Stromal cell of bone marrow (primary cell): ENCODE data around the gene TTC7B.
"Not testable (repeated sequence)": the region's sequence is repeated elsewhere in the genome, so short reads cannot be mapped to it uniquely, and the experiment has no call there.

ENCODE experiments used
- DNase-seq: peaks from one replicate; pipeline ENCODE4 v3.0.0-alpha.2; 2012; ENCODE audit warnings: low read depth

Gene TTC7B

DNA sequence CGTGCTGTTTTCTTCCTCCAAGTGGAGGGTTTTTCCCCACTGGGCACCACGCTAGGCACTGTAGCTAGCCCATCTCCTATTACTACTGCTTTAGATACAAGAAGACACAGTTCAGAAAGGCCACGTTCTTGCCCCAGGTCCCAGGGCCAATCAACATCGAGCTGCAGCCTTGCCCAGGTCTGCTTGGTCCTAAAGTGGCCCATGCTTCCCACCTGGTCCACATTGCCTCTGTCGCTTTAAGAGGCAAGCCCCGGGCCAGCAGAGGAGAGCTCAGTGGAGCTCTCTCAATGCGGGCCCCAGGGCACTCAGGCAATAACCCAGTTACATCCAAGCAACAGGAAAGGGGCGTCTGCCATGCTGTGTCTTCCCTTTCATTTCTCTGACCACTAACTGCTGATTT is 271.3 kb downstream of the TTC7B start:
- no peak for DNase-seq

GRCh38 chr14:90544566-90544965 is 271.7 kb downstream of the TTC7B start:
- no peak for DNase-seq

DNA sequence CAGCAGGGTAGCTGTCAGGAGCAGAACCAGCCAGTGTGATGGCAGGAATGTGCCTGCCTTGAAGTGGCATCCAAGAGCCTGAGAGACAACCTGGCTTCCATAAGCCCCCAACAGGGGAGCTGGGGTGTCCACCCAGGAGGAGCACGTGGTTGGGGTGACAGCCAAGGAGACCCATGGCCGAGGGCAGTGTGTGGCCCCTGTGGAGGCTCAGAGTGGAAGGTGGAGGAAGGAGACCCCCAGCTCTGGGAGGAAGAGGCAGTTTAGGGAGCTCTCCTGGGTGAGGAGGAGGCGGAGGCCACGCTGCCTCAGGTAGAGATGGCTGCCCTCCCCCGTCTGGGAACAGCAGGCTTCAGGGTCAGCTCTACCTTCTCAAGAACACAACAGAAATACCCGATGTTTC is 272.4 kb downstream of the TTC7B start:
- DNase-seq = no peak

DNA sequence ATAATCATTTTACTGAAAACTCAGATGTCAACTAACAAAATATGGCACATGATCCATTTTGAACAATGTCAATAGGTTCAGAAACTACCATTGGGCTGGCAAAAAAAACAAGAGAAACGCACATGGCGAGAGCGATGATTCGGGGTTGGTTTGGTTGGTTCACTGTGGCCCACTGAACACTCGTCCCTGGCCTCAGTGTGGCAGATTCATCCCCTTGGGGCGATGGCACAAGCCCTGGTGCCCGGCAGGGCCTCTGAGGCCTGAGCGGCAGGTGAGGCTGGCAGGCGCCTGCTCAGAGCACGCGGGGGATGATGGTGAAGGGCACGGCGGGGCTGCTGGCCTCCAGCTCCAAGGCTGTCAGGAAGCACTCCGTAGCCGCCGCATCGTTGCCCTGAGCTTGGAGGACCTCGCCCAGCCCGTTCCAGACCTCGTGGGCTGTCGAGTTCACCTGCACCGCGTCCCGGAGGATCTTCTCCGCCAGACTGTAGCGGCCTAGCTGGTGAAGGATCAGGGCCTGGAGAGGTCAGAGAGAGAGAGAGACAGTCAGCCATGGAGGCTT is 275.1 kb downstream of the TTC7B start:
- DNase-seq = no peak

DNA sequence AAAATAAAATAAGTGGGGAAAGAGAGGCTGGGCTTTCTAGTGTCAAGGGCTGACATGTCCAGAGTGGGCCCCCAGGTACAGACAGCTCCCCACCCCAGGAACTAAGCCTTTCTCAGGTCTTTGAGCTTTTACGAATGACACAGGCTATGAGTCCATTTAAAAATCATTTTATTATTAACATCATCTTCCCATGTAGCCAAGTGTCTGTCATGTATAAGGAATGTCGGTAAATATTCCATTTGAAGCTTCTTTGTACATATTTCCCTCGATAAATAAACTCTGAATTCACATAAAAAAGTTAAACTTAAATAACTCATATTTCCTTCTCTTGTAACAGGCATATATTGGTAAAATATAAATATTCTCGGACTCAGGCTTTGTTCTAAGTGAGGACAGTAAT is 275.8 kb downstream of the TTC7B start:
- no peak for DNase-seq

GRCh38 chr14:90539996-90540395 is 276.2 kb downstream of the TTC7B start:
- no peak for DNase-seq

- no peak for DNase-seq
Observed at GRCh38 chr14:90539496-90539775, 276.8 kb downstream of the TTC7B start.

GRCh38 chr14:90538716-90539495 is 277.3 kb downstream of the TTC7B start:
- DNase-seq = no peak

- DNase-seq = no peak
Observed at GRCh38 chr14:90538095-90538494, 278.1 kb downstream of the TTC7B start.

DNA sequence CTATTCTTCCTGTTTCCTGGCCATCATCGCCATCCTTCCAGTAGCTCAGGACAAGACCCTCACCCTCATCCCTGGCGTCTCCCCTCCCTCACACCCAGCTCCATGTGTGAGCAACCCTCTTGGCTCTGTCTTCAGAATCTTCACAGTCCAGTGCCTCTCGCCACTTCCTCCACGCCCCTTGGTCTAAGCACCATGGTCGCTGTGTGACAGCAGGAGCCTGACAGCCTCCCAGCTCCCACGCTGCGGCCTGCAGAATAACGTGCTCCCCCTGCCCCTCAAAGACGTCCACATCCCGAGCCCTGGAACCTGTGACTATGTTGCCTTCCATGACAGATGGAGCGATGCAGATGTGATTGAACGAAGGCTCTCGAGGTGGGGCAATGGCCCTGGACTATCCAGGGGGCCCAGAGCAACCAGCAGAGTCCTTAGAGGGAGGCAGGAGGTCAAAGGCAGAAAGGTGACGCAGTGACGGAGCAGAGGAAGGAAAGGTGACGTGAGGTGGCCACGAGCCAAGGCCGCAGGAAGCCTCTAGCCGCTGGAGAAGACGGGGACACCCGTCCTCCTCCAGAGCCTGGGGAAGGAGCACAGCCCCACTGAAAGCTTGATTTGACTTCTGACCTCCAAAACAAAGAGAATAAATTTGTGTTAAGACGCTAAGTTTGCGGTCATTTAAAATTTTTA is 279.6 kb downstream of the TTC7B start:
- no peak for DNase-seq

GRCh38 chr14:90536092-90536491 is 280.1 kb downstream of the TTC7B start:
- no peak for DNase-seq

DNA sequence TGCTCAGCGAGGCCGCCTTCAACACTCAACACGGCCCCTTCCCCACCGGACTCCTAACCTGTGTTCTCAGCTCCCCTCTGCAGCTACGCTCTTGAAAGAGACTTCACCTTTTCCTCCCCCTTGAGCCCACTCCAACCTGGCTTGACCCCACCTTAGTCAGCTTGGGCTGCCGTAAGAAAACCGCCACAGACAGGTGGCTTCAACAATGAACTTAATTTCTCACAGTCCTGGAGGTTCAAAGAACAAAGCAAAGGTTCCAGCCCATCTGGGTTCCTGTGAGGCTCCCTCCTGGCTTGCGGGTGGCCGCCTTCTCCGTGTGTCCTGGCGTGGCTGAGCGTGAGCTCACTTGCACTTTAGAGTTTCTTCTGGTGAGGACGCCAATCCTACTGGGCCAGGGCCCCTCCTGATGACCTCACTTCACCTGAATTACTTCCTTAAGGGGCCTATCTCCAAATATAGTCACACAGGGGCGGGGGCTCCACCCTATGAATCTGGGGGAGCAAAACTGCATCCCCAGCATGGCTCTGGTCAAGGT is 280.6 kb downstream of the TTC7B start:
- no peak for DNase-seq

- DNase-seq = no peak
Observed at GRCh38 chr14:90534838-90535555, 281.2 kb downstream of the TTC7B start.

- DNase-seq = no peak
Observed at GRCh38 chr14:90534091-90534837, 282.0 kb downstream of the TTC7B start.

DNA sequence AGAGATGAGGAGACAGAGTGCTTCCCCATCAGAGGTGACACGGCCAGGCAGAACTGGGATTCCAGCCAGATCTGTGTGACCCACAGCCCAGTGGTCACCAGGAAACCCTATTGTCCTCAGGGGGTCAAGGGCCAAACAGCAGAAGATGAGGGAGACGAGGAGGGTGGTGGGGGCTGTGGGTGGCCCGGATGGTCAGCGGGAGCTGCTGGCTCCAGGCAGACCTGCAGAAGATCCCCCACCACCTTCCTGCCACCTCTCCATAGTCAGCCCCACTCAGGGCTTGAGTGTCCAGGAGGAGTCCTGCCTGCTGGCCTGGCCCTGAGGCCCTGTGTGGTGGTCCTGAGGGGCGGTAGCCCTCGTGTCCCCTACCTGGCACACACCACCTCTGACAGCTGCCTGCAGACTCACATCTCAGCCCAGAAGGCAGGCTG is 282.6 kb downstream of the TTC7B start:
- DNase-seq = no peak

- DNase-seq = no peak
Observed at GRCh38 chr14:90532826-90533525, 283.3 kb downstream of the TTC7B start.

DNA sequence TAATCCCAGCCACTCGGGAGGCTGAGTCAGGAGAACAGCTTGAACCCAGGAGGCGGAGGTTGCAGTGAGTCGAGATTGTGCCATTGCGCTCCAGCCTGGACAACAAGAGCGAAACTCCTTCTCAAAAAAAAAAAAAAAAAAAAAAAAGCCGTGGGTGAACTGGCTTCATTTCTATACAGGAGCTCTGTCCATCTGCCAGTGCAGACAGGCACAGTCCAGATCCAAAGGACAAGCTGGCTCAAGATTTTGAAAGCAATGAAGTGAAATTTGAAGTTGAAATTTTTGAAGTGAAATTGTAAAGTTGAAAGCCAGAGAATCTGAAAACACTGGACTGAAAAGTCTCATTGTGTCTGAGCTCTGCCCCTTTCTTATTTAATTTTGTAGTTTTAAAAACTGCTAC is 284.7 kb downstream of the TTC7B start:
- no peak for DNase-seq

DNA sequence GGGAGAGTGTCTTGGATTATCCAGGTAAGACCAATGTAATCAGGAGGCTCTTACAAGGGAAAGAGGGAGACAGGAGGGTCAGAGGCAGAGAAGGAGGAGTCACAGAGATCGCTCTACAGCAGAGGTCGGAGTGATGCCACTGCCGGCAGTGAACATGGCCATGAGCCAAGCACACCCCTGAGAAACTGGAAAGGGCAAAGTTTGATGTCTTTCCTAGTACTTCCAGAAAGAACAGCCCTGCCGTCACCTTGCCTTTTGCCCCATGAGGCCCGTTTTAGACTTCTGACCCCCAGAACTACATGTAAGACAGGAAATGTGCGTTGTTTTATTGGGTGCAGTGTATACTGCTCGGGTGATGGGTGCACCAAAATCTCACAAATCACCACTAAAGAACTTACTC is 285.7 kb downstream of the TTC7B start:
- no peak for DNase-seq

GRCh38 chr14:90527978-90528377 is 288.3 kb downstream of the TTC7B start:
- no peak for DNase-seq

- DNase-seq = not testable (repeated sequence)
Observed at GRCh38 chr14:90526536-90526935, 289.7 kb downstream of the TTC7B start.

GRCh38 chr14:90525353-90526028 is 290.7 kb downstream of the TTC7B start:
- DNase-seq = not testable (repeated sequence)
